Caco-2 (cell line): Measurements from ENCODE around the gene DENND6B. TPM values are rescaled to one million over a fixed set of nuclear protein-coding genes. Genes with fewer than 3 reads are reported as not detected.
A peak's percentile ranks its signal among the peaks of the same experiment; 100 is the strongest.

ENCODE experiments used
- BruUV-seq: library from RNA; stranded (reverse); fragments of 400-500 nt; replicated peaks from 2 replicates; lab custom pipeline; 2021; lab: Mats Ljungman, UMichigan
- CTCF ChIA-PET: fragments of 300-600 bp; sonication (Branson Sonifier 250); formaldehyde crosslinking; loops from one replicate; lab custom pipeline; 2022; ENCODE audit warnings: antibody characterized with exemption; lab: Charles Lee
- POLR2A ChIA-PET: fragments of 300-600 bp; sonication (Branson Sonifier 250); formaldehyde crosslinking; loops from one replicate; lab custom pipeline; 2022; ENCODE audit warnings: antibody characterized with exemption; lab: Charles Lee
- DNase-seq, 2 experiments: peaks; one replicate each; pipeline versions ENCODE4 v3.0.0 to v3.0.0-alpha.2; 2020 to 2022
- H3K27me3 ChIP-seq: replicated peaks from 2 replicates; pipeline ENCODE4 v1.6.0; 2011; ENCODE audit warnings: low read length; ENCODE audit not compliant: control insufficient read depth, insufficient read depth
- H3K36me3 ChIP-seq: 2 replicates; pipeline ENCODE4 v1.5.1; 2011; ENCODE audit warnings: low read length; ENCODE audit not compliant: control insufficient read depth, insufficient read depth
- H3K4me1 ChIP-seq: fragments of 250-450 bp; sonication (Bioruptor Pico); 2 replicates; pipeline ENCODE4 v1.5.1; 2020; ENCODE audit warnings: mild to moderate bottlenecking
- H3K4me3 ChIP-seq: 2 replicates; pipeline ENCODE4 v1.5.1; 2011; ENCODE audit warnings: low read depth, mild to moderate bottlenecking, control low read depth, low read length
- H3K9me3 ChIP-seq: fragments of 250-450 bp; sonication (Bioruptor Pico); 2 replicates; pipeline ENCODE4 v1.5.1; 2020; ENCODE audit warnings: mild to moderate bottlenecking, moderate library complexity
- H3K27ac Mint-ChIP-seq: one replicate; pipeline ENCODE4 v1.8.0; 2022; ENCODE audit warnings: mixed read lengths; ENCODE audit not compliant: unreplicated experiment
- H3K27me3 Mint-ChIP-seq: one replicate; pipeline ENCODE4 v1.8.0; 2022; ENCODE audit warnings: mixed read lengths; ENCODE audit not compliant: insufficient read depth, unreplicated experiment
- H3K36me3 Mint-ChIP-seq: one replicate; pipeline ENCODE4 v1.8.0; 2022; ENCODE audit warnings: mild to moderate bottlenecking, mixed read lengths; ENCODE audit not compliant: insufficient read depth, unreplicated experiment
- H3K4me1 Mint-ChIP-seq: one replicate; pipeline ENCODE4 v1.8.0; 2022; ENCODE audit warnings: low read depth, mixed read lengths; ENCODE audit not compliant: unreplicated experiment
- H3K4me3 Mint-ChIP-seq: one replicate; pipeline ENCODE4 v1.8.0; 2022; ENCODE audit warnings: mild to moderate bottlenecking, moderate library complexity, mixed read lengths; ENCODE audit not compliant: unreplicated experiment
- H3K9me3 Mint-ChIP-seq: one replicate; pipeline ENCODE4 v1.8.0; 2022; ENCODE audit warnings: mixed read lengths; ENCODE audit not compliant: unreplicated experiment
- intact Hi-C: fragments of 100-400 bp; cut with micrococcal nuclease; formaldehyde crosslinking; loops from one replicate; pipeline ENCODE4 v1.10.0; 2022; ENCODE audit not compliant: unreplicated experiment
- total RNA-seq: library from RNA; stranded (reverse); gene quantifications from 2 replicates; pipeline ENCODE4 v1.2.3, GENCODE V29; 2022
- TF ChIP-seq, protein P1 (sequence below), 2 experiments: fragments of 200-600 bp in 1 of 2; IDR thresholded peaks; 1 replicate in 1 of 2; 2 replicates in 1 of 2; pipeline versions ENCODE4 v1.5.1 to v1.8.0; 2011 to 2022; ENCODE audit warnings: antibody characterized with exemption in 1 of 2, control low read depth in 1 of 2, inconsistent platforms in 1 of 2, low read depth in 1 of 2, low read length in 1 of 2, mild to moderate bottlenecking in 1 of 2, moderate library complexity in 1 of 2; ENCODE audit not compliant: insufficient read depth in 1 of 2, severe bottlenecking in 1 of 2, unreplicated experiment in 1 of 2

DENND6B gene
- total RNA-seq, 1 experiment from 2014 or later, result 3.4 TPM

- no peak for DNase-seq
- no peaks in the 10 kb centered on the region for H3K9me3 ChIP-seq
- BruUV-seq, result no TSS peak
- H3K4me3 ChIP-seq, result no peak overlapping the region
- TF ChIP-seq, protein P1, sequence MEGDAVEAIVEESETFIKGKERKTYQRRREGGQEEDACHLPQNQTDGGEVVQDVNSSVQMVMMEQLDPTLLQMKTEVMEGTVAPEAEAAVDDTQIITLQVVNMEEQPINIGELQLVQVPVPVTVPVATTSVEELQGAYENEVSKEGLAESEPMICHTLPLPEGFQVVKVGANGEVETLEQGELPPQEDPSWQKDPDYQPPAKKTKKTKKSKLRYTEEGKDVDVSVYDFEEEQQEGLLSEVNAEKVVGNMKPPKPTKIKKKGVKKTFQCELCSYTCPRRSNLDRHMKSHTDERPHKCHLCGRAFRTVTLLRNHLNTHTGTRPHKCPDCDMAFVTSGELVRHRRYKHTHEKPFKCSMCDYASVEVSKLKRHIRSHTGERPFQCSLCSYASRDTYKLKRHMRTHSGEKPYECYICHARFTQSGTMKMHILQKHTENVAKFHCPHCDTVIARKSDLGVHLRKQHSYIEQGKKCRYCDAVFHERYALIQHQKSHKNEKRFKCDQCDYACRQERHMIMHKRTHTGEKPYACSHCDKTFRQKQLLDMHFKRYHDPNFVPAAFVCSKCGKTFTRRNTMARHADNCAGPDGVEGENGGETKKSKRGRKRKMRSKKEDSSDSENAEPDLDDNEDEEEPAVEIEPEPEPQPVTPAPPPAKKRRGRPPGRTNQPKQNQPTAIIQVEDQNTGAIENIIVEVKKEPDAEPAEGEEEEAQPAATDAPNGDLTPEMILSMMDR (IDR thresholded peaks at IDR 0.05; ENCODE audit: insufficient read depth in 1 of 2, low read depth in 1 of 2, low read length in 1 of 2, severe bottlenecking in 1 of 2, unreplicated experiment in 1 of 2), result no peak
- Mint-ChIP-seq H3K27me3 (no peaks in the 10 kb centered on the region), H3K4me3 (no peak overlapping the region), H3K4me1 (peaks cover 6% of the 10 kb centered on the region), H3K36me3 (no peaks in the 10 kb centered on the region), H3K27ac (no peak overlapping the region), H3K9me3 (no peaks in the 10 kb centered on the region)
- intact Hi-C loops, result no loop called here
- POLR2A ChIA-PET, result interaction anchor here (1.0 kb wide), 1 partner anchor 16 kb away, joined by 9 read pairs; no protein-coding TSS in a partner anchor
- H3K36me3 ChIP-seq, result no peaks in the 10 kb centered on the region; the same call in 1 of the 2 replicates
- CTCF ChIA-PET, result no interaction called here
- H3K27me3 ChIP-seq, result no peaks in the 10 kb centered on the region
- H3K4me1 ChIP-seq, result peaks cover 21% of the 10 kb centered on the region
Observed at GRCh38 chr22:50309601-50309991, 17.2 kb downstream of the DENND6B start.

DNA sequence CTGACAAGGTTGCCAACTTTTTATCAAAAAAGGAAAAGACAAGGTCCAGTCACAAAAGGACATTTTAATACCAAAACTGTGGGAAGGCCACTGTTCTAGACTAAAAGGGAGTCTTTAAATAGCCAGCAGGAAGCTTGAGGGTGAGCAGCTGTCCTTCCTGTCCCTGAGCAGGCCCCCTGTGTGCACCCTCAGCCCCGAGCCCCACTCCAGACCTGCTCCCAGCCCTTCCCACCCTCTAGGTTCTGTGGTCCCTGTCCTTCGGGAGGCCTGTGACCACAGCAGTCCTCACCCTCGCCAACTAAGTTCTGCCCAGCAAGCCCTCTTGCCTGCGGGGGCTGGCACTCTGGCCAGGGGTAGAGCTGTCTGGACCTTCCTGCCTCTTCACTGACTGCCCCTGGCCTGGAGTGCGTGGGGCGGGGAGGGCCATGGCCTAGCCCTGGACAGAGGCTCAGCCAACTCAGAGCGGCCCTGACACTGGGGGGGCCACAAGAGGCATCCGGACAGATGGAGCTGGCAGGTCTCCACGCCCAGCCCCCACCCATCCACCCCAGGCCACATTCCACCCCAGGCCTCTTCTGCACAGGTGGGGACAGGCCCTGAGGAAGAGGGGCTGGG, 17.7 kb downstream of the DENND6B start:
- Mint-ChIP-seq H3K9me3 (no peaks in the 10 kb centered on the region), H3K4me1 (peaks cover 11% of the 10 kb centered on the region), H3K4me3 (peak overlapping the region; percentile 60), H3K27ac (no peak overlapping the region), H3K36me3 (peaks cover 4% of the 10 kb centered on the region), H3K27me3 (no peaks in the 10 kb centered on the region)
- intact Hi-C loops, result no loop called here
- no peaks in the 10 kb centered on the region for H3K9me3 ChIP-seq
- TF ChIP-seq, protein P1 (IDR thresholded peaks at IDR 0.05; ENCODE audit: insufficient read depth in 1 of 2, low read depth in 1 of 2, low read length in 1 of 2, severe bottlenecking in 1 of 2, unreplicated experiment in 1 of 2), result no peak
- H3K4me1 ChIP-seq, result peaks cover 25% of the 10 kb centered on the region
- ChIA-PET CTCF (no interaction called here), POLR2A (interaction anchor here (1.0 kb wide), 1 partner anchor 16 kb away, joined by 9 read pairs; no protein-coding TSS in a partner anchor)
- no peaks in the 10 kb centered on the region; the same call in 1 of the 2 replicates for H3K36me3 ChIP-seq
- BruUV-seq, result no TSS peak
- DNase-seq, result no peak
- H3K27me3 ChIP-seq, result no peaks in the 10 kb centered on the region
- H3K4me3 ChIP-seq, result no peak overlapping the region

DNA sequence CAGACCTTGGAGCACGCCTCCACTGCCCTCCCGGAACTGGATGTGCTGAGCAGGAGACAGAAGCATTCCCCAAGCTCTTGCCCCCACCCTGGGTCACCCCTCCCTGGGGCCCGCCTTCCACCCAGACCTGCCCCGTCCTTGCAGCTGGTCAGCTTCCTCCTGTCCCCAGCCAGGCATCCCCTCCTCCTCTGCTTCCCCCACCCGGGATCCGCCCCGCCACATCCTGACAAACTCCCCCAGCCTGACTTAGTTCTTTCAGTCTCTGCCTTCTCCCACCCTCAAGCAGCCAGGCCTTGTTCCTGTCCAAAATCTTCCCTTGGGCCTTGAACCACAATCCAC, 18.2 kb downstream of the DENND6B start:
- Mint-ChIP-seq H3K4me3 (peak overlapping the region; percentile 60), H3K27me3 (no peaks in the 10 kb centered on the region), H3K36me3 (peaks cover 6% of the 10 kb centered on the region), H3K27ac (no peak overlapping the region), H3K4me1 (peaks cover 13% of the 10 kb centered on the region), H3K9me3 (no peaks in the 10 kb centered on the region)
- Histone ChIP-seq H3K36me3 (no peaks in the 10 kb centered on the region; the same call in 1 of the 2 replicates), H3K4me3 (no peak overlapping the region), H3K9me3 (no peaks in the 10 kb centered on the region), H3K4me1 (peaks cover 30% of the 10 kb centered on the region), H3K27me3 (no peaks in the 10 kb centered on the region)
- TF ChIP-seq, protein P1 (IDR thresholded peaks at IDR 0.05; ENCODE audit: insufficient read depth in 1 of 2, low read depth in 1 of 2, low read length in 1 of 2, severe bottlenecking in 1 of 2, unreplicated experiment in 1 of 2), result no peak
- intact Hi-C loops, result no loop called here
- no peak for DNase-seq
- ChIA-PET CTCF (no interaction called here), POLR2A (interaction anchor here (1.0 kb wide), 1 partner anchor 15 kb away, joined by 9 read pairs; no protein-coding TSS in a partner anchor)
- no TSS peak for BruUV-seq
